HCT116 (cell line): ENCODE results near the gene LCN15. TPM values are rescaled to one million over a fixed set of nuclear protein-coding genes. Genes with fewer than 3 reads are reported as not detected.
A peak's percentile ranks its signal among the peaks of the same experiment; 100 is the strongest.
"Not testable (repeated sequence)": the region's sequence is repeated elsewhere in the genome, so short reads cannot be mapped to it uniquely, and the experiment has no call there.

Experiments used
- ATAC-seq: fragments of 200-7000 bp; cut with Tn5 transposase; 2 replicates; pipeline ENCODE4 v1.9.1; 2020; ENCODE audit warnings: mild to moderate bottlenecking, moderate library complexity
- BruUV-seq: library from RNA; stranded (reverse); fragments of 400-500 nt; replicated peaks from 2 replicates; lab custom pipeline; 2021; lab: Mats Ljungman, UMichigan
- CTCF ChIA-PET: fragments of 300-600 bp; sonication (Branson Sonifier 250); formaldehyde crosslinking; loops from one replicate; lab custom pipeline; 2021; ENCODE audit warnings: antibody characterized with exemption; lab: Charles Lee
- POLR2A ChIA-PET: fragments of 300-600, 350-600 bp; sonication (Branson Sonifier 250); formaldehyde crosslinking; loops from one replicate; lab custom pipeline; 2021; ENCODE audit warnings: antibody characterized with exemption; lab: Charles Lee
- RAD21 ChIA-PET, 2 experiments: fragments of 300-600 bp; sonication (Branson Sonifier 250); formaldehyde crosslinking; loops; one replicate each; lab custom pipeline; 2023; ENCODE audit warnings: low total read pairs in 2 of 2; ENCODE audit not compliant: uncharacterized antibody in 2 of 2, unreplicated experiment in 2 of 2, low non-redundant PET in 1 of 2; lab: Charles Lee
- DNase-seq: peaks from one replicate; pipeline ENCODE4 v3.0.0-alpha.2; 2010; ENCODE audit warnings: low read depth, low spot score
- H2AFZ ChIP-seq: fragments of 200-600 bp; shearing (Covaris generic), sonication (generic); 2 replicates; pipeline ENCODE4 v1.6.1; 2017; ENCODE audit warnings: low read depth, mixed run types, mixed read lengths, antibody characterized with exemption, low read length; ENCODE audit not compliant: poor library complexity, severe bottlenecking
- H3K27ac ChIP-seq: 2 replicates; pipeline ENCODE4 v1.5.1; 2012; ENCODE audit warnings: low read depth, low read length
- H3K27me3 ChIP-seq: fragments of 200-600 bp; sonication (generic); 2 replicates; pipeline ENCODE4 v1.6.1; 2016; ENCODE audit warnings: mixed run types, low read length, mixed read lengths; ENCODE audit not compliant: insufficient read depth
- H3K36me3 ChIP-seq, 2 experiments: fragments of 200-500 bp in 1 of 2; fragments of 200-600 bp in 1 of 2; sonication (Bioruptor generic) in 1 of 2; sonication (generic) in 1 of 2; 2 replicates each; pipeline versions ENCODE4 v1.5.1 to v1.6.1; 2014 to 2016; ENCODE audit warnings: low read length in 2 of 2, inconsistent platforms in 1 of 2, mixed read lengths in 1 of 2, mixed run types in 1 of 2; ENCODE audit not compliant: insufficient read depth in 2 of 2, control insufficient read depth in 1 of 2
- H3K4me1 ChIP-seq, 2 experiments: fragments of 200-600 bp in 1 of 2; sonication (generic) in 1 of 2; 2 replicates each; pipeline versions ENCODE4 v1.5.1 to v1.6.1; 2012 to 2017; ENCODE audit warnings: low read length in 2 of 2, inconsistent platforms in 1 of 2, mild to moderate bottlenecking in 1 of 2, mixed read lengths in 1 of 2, mixed run types in 1 of 2, moderate library complexity in 1 of 2; ENCODE audit not compliant: insufficient read depth in 2 of 2, control insufficient read depth in 1 of 2
- H3K4me2 ChIP-seq: fragments of 200-600 bp; sonication (generic); 2 replicates; pipeline ENCODE4 v1.6.1; 2017; ENCODE audit warnings: mixed run types, low read length, mixed read lengths
- H3K4me3 ChIP-seq, 2 experiments: fragments of 200-600 bp in 1 of 2; sonication (generic) in 1 of 2; replicated peaks in 1 of 2; 2 replicates each; pipeline ENCODE4 v1.5.1; 2011 to 2016; ENCODE audit warnings: low read length in 2 of 2, control low read depth in 1 of 2, low read depth in 1 of 2, mild to moderate bottlenecking in 1 of 2, mixed read lengths in 1 of 2, mixed run types in 1 of 2
- H3K79me2 ChIP-seq: fragments of 200-600 bp; sonication (generic); 2 replicates; pipeline ENCODE4 v1.6.1; 2017; ENCODE audit warnings: mild to moderate bottlenecking, mixed run types, low read length, moderate library complexity, mixed read lengths; ENCODE audit not compliant: insufficient read depth
- H3K9ac ChIP-seq: fragments of 200-600 bp; sonication (generic); 2 replicates; pipeline ENCODE4 v1.6.1; 2016; ENCODE audit warnings: low read length, mixed read lengths
- H3K9me2 ChIP-seq: fragments of 200-600 bp; sonication (generic), shearing (Covaris generic); 2 replicates; pipeline ENCODE4 v1.6.1; 2017; ENCODE audit warnings: mixed run types, mild to moderate bottlenecking, moderate library complexity; ENCODE audit not compliant: insufficient read depth
- H3K9me3 ChIP-seq, 2 experiments: fragments of 200-500 bp in 1 of 2; fragments of 200-600 bp in 1 of 2; sonication (Bioruptor generic) in 1 of 2; sonication (generic) in 1 of 2; 2 replicates each; pipeline ENCODE4 v1.6.1; 2014 to 2017; ENCODE audit warnings: low read length in 2 of 2, mixed read lengths in 2 of 2, inconsistent platforms in 1 of 2, low read depth in 1 of 2, mild to moderate bottlenecking in 1 of 2, mixed run types in 1 of 2, moderate library complexity in 1 of 2; ENCODE audit not compliant: control insufficient read depth in 1 of 2, insufficient read depth in 1 of 2
- H4K20me1 ChIP-seq: fragments of 200-600 bp; sonication (generic), shearing (Covaris generic); 2 replicates; pipeline ENCODE4 v1.6.1; 2017; ENCODE audit warnings: mixed run types, mild to moderate bottlenecking, moderate library complexity; ENCODE audit not compliant: insufficient read depth
- ATF3 ChIP-seq: IDR thresholded peaks from 2 replicates; pipeline ENCODE4 v1.6.1; 2012
- CBX3 ChIP-seq: IDR thresholded peaks from 2 replicates; pipeline ENCODE4 v1.6.1; 2012; ENCODE audit warnings: low read depth
- EGR1 ChIP-seq: IDR thresholded peaks from 2 replicates; pipeline ENCODE4 v1.6.1; 2012; ENCODE audit warnings: low read depth
- EZH2phosphoT487 ChIP-seq: fragments of 200-600 bp; IDR thresholded peaks from 2 replicates; pipeline ENCODE4 v1.6.1; 2018; ENCODE audit warnings: antibody characterized with exemption, borderline replicate concordance
- JUND ChIP-seq: IDR thresholded peaks from 2 replicates; pipeline ENCODE4 v1.6.1; 2012
- REST ChIP-seq: IDR thresholded peaks from 2 replicates; pipeline ENCODE4 v1.6.1; 2012; ENCODE audit warnings: low read depth
- ZNF274 ChIP-seq: fragments of 200-500 bp; sonication (Bioruptor generic); IDR thresholded peaks from 2 replicates; pipeline ENCODE4 v1.6.1; 2014; ENCODE audit warnings: mild to moderate bottlenecking, low read depth, low read length, inconsistent platforms
- intact Hi-C: fragments of 100-400 bp; cut with micrococcal nuclease; formaldehyde crosslinking; loops from 2 replicates; pipeline ENCODE4 v1.10.0; 2022
- total RNA-seq: library from RNA; stranded (reverse); gene quantifications from one replicate; pipeline ENCODE4 v1.2.1, GENCODE V29; 2021; ENCODE audit not compliant: unreplicated experiment
- TF ChIP-seq, protein P1 (sequence below): IDR thresholded peaks from 2 replicates; pipeline ENCODE4 v1.6.1; 2012

LCN15 gene
- total RNA-seq, 1 experiment from 2014 or later = 0.76 TPM

GRCh38 chr9:136803009-136803550 lies 38.8 kb upstream of the LCN15 start:
- intact Hi-C loops, H3K4me3 ChIP-seq, H3K27me3 ChIP-seq, H3K36me3 ChIP-seq, H3K9ac ChIP-seq, BruUV-seq, H3K9me2 ChIP-seq, H3K79me2 ChIP-seq, H4K20me1 ChIP-seq, H3K9me3 ChIP-seq, ATAC-seq, H3K27ac ChIP-seq, POLR2A ChIA-PET, RAD21 ChIA-PET, H3K4me2 ChIP-seq, CTCF ChIA-PET, H2AFZ ChIP-seq, DNase-seq: not testable (repeated sequence)
- peaks cover 26 to 37% of the 10 kb centered on the region in 2 experiments for H3K4me1 ChIP-seq

DNA sequence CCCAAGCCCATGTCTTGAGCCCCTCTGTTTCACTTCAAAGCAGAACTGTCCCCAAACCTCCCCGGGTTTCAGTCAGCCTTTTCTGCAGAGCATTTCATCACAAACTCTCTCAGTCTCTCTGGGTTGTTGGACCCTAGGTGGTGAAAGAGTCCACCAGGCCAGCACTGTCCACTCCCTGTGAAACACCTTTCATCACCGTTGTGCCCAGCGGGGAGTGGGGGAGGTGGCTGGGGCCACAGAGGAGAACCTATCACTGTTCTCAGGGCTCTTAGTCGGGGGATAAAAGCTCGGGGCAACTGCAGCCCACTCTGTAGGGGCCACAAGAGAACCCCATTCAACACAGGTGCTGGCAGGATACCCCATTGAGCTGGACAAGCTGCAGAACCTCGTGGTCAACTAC lies 38.0 kb upstream of the LCN15 start:
- ChIA-PET CTCF (no interaction called here), POLR2A (no interaction called here), RAD21 (no interaction called here)
- no peaks in the 10 kb centered on the region for H3K27me3 ChIP-seq
- H3K36me3 ChIP-seq = no peaks in the 10 kb centered on the region
- TF ChIP-seq EGR1 (no peak), ATF3 (no peak), REST (no peak), CBX3 (no peak), JUND (no peak), EZH2phosphoT487 (no peak), ZNF274 (no peak)
- TF ChIP-seq, protein P1, sequence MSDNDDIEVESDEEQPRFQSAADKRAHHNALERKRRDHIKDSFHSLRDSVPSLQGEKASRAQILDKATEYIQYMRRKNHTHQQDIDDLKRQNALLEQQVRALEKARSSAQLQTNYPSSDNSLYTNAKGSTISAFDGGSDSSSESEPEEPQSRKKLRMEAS = no peak
- H4K20me1 ChIP-seq = no peaks in the 10 kb centered on the region
- no peaks in the 10 kb centered on the region for H3K9me2 ChIP-seq
- intact Hi-C loops = no loop called here
- no peak for ATAC-seq
- no TSS peak for BruUV-seq
- H2AFZ ChIP-seq = no peak overlapping the region
- no peak overlapping the region for H3K4me3 ChIP-seq
- no peaks in the 10 kb centered on the region for H3K9me3 ChIP-seq
- peaks cover 26 to 37% of the 10 kb centered on the region in 2 experiments for H3K4me1 ChIP-seq
- H3K9ac ChIP-seq = no peak overlapping the region
- no peak overlapping the region for H3K4me2 ChIP-seq
- H3K79me2 ChIP-seq = peaks cover 6% of the 10 kb centered on the region; the same call in 1 of the 2 replicates
- DNase-seq = no peak
- peak overlapping the region; percentile 65; the same call in 1 of the 2 replicates for H3K27ac ChIP-seq
